HG03460 (cell line): ENCODE measurements around the gene SMARCC2.

Experiments
- ATAC-seq: cut with Tn5 transposase; IDR thresholded peaks from one replicate; pipeline ENCODE4 v1.9.1; 2021; ENCODE audit not compliant: unreplicated experiment

Gene SMARCC2

DNA sequence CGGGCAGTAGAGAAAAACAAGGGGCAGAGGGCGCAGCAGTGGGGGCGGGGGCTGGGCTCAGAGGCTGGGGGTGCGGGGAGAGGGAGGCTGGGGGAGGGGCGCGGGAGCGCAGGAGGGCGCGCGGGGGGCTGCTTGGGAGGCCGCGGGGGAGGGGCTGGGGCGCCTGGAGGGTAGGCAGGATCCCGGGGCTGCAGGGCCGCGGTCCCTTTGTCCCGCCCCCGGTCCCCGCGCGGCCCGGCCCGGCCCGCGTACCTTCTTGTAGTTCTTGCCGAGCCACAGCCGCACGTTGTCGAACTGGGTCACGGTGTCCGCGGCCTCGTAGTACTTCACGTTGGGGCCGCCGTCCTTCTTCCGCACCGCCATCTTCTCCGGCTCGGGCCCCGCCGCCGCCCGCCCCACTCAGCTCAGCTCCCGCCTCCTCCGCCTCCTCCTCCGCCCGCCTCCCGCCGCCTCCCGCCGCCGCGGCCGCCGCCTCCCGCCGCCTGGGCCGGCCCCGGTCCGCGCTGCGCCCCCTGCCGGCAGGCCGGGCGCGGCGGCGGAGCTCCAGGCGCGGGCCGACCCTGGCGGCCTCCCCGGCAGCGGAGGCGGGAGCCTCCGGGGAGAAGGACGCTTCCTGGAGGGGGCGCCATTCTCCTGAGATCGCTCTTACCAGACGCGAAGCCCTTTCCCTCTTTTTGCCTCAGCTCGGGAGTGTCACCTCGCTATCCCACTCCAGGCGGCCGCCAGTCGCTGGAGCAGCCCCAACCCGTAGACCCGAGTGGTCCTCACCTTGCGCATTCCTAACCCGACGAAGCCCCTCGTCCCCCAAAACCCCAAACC lies at the start of gene SMARCC2:
SMARCC2 (minus strand) TSS at position 385 of the 819 bp plus-strand sequence; CDS start at position 363, 22 bp downstream.
- ATAC-seq: peak; percentile 65

DNA sequence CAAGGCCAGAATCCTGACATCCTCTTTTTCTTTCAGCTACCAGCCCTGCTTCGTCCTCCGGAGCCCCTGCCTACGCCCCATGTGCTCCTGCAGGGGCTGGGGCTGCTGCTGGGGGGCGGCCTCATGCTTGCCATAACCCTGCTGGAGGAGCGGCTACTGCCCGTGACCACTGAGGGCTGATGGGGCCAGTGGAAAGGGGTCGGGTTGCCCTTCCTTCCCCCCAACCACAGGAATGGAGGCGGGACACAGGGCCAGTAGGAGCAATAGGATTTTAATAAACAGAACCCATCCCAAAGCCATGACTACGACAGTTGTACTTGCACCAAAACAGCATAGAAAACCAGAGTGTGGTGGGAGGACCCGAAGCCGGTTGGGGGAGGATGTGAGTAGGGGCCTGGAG lies 48.3 kb upstream of the SMARCC2 start:
- ATAC-seq: no peak

DNA sequence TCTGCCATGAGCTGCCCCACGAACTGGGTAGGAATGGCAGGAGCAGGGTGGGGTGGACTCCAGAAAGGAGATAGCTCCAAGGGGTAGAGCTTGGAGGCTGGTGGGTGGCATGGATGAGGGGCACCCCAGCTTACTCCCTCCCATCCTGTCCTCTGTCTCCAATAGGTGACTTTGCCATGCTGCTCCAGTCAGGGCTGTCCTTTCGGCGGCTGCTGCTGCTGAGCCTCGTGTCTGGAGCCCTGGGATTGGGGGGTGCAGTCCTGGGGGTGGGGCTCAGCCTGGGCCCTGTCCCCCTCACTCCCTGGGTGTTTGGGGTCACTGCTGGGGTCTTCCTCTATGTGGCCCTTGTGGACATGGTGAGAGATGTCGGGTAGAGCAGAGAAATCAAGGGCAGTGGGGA lies 47.7 kb upstream of the SMARCC2 start:
- ATAC-seq: no peak

DNA sequence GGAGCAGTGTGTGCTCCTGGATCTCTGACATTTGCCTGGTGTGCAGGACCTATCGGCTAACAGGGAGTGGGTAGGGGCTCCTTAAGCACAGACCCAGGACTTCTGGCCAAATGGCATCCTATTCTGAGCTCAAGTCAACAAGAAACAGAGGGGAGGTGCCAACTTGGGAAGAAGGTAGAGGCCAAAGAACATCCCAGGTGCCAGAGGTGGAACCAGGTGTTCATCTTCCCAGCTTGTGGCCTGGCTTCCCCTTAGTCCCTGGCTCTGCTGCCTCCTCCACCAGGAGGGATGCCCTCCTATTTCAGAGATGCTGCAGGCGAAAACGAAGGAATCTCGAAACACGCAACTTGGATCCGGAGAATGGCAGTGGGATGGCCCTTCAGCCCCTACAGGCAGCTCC lies 46.8 kb upstream of the SMARCC2 start:
- no peak for ATAC-seq

DNA sequence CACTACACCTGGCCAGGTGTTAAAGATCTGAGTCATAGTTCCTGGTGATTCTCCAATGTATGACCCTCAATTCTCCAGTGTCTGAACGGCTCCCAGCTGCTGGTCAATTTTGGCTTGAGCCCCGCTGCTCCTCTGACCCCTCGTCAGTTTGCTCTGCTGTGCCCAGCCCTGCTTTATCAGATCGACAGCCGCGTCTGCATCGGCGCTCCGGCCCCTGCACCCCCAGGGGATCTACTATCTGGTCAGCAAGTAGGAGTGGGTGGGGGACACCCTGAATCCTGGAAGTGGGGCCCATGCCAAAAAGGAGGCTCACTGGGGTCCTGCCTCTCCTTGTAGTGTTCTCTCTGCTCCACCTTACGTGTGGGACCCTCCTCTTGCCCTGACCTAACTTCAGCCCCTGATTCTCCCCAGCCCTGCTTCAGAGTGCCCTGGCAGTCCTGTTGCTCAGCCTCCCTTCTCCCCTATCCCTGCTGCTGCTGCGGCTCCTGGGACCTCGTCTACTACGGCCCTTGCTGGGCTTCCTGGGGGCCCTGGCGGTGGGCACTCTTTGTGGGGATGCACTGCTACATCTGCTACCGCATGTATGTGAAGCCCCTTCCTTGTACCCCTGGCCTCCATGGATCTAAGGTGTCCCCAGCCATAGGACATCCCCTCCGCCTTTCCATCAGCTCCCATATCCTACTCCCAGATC lies 45.6 kb upstream of the SMARCC2 start:
- ATAC-seq: no peak

DNA sequence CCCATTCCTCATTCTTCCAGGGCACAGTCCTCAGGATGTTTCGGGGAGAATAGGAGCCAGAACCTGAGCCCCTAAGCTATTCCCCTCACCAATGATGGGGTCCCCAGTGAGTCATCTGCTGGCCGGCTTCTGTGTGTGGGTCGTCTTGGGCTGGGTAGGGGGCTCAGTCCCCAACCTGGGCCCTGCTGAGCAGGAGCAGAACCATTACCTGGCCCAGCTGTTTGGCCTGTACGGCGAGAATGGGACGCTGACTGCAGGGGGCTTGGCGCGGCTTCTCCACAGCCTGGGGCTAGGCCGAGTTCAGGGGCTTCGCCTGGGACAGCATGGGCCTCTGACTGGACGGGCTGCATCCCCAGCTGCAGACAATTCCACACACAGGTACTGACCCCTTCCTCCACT lies 41.9 kb upstream of the SMARCC2 start:
- no peak for ATAC-seq

DNA sequence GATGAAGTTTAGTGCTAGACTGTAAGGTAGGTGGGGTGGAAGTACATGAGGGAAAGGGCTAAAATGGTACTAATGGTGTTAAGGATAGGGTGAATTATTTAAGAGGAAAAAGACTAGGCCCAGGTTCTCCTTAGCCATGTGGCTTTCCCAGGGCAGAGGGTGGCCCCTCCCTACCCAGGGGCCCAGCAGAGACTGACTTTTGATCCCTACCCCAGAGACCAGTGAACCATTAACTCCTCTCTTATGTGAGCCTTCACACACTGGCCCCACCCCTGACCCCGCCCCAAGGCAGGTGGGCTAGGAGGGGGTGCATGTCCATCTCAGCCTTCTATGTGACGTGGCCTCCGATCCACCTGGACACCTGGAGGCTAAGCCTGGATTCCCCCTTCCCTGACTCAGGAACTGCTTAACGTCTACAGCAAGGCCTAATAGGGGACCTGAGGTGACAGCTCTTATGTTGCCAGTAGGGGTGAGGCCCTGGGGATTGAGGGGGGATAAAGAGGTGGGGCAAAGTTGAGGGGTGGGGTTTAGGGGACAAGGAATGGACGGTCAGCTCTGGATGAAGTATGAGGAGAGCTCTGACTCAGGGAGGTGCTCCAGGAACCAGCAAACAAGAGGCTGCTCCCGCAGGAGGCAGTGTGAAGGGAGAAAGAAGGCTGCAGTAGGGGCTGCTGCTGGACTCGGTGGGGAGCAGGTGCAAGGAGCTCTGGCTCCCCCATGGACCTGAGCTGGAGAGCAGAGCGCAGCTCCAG lies 41.3 kb upstream of the SMARCC2 start:
- no peak for ATAC-seq

DNA sequence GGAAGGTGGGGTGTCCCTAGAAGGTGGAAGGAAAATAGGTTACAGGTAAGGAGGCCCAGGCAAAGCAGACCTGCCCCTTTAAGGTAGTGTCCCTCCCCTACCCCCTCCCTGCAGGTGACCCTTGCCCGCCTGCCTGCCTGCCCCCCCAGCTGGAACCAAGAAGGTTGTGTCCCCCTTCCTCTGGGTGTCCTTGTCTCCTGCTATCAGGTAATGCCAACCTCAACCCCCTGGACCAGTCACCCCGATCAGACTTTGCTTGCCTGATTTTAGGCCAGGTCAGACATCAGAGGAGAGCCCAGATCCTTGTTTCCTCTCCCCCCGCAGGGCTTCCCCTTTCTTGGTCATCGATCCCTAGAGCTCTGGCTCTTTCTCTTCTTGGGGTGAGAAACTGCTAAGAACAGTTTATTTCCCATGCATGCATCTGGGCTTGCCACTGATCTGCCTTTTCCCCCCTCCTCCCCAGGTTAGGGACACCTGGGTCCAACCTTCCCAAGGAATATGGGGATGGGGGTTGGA lies 40.7 kb upstream of the SMARCC2 start, which contains the start of gene SLC39A5:
SLC39A5 (plus strand) TSS at position 136 of the 516 bp plus-strand sequence. CDS start 1,224 bp downstream, outside the sequence.
- no peak for ATAC-seq

DNA sequence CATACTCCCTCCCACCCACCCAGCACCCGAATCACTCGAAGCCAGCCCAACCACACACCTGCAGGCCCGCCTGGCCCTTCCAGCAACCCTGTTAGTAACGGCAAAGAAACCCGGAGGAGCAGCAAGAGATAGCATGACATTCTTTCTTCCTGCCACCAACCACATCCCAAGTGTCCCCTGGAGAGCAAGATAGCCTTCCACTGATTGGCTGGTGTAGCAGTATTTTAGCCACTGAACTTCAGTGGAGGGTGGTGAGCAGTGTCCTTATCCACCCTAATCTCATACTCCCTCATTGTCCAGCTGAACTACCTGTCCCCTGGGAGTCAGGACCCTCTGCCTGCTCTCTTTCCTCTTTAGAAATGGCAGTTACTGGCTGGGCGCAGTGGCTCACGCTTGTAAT lies 39.8 kb upstream of the SMARCC2 start:
- ATAC-seq: no peak

DNA sequence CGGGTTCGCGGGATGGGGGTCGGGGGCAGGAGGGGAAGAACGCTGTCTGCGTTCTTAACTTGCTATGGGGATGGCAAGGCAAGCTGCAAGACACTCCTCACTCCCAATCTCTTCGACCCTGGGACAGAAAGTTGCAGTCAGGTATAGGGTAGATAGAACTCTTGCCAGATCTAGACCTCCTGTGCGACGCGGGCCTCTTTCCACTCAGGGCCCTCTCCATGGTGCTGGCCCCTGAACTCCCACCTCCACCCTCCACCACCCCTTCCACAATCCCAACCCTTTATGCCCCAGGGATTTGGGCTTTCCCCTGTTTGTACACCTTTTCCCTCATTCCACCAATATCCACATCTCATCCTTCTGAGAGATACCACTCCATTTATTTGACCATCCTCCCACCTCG lies 35.7 kb upstream of the SMARCC2 start:
- no peak for ATAC-seq

DNA sequence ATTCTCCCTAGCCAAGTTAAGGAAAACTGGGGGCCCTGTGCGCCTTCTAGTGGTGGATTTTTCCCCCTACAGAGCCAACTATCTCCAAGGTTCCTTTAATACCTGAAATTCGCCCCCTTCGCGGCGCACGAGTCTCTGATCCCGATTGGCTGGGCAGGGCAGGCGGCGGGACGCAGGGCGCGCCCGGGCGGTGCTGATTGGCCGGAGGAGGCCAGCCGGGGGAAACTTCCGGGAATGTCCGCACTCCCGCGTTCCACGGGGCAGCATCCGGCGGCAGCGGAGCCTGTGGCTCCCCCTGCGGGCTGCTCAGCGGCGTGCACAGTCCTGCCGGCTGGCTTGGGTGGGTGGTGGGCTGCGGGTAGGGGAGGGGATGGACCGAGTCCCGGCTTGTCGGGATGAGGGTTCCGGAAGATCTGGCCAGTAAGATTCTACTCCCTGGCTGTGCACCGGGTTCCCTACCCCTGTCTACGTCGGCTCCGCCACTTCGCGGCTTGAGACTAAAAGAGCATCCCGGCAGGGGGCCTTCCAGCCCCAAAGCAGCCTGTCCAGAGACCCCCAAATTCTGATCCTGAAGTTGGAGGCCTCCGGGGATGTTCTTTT lies 34.9 kb upstream of the SMARCC2 start, which contains the start of gene NABP2:
NABP2 (plus strand) TSS at position 241 of the 600 bp plus-strand sequence. CDS start 515 bp downstream, outside the sequence.
- peak; percentile 64 for ATAC-seq

DNA sequence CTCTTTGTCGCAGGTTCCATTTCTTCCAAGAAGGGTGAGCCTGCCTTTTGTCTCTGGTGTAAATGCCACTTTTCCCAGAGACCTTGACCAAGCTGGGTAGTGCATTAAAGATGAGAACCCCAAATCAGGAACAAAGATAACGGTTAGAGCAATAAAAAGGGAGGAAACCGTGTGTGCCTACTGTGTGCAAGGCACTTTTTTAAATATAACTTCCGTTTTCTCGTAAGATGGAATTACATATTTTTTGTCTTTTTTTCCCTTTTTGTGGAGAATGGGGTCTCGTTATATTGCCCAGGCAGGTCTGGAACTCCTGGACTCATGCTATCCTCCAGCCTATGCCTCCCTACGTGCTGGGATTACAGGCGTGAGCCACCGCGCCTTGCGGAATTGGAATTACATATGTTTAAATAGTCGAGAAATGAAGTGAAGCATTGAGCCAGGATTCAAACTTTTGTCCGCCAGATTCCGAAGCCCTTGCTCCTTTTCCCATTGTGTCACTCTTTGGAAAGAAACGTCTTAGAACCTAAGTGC lies 34.4 kb upstream of the SMARCC2 start:
- no peak for ATAC-seq

DNA sequence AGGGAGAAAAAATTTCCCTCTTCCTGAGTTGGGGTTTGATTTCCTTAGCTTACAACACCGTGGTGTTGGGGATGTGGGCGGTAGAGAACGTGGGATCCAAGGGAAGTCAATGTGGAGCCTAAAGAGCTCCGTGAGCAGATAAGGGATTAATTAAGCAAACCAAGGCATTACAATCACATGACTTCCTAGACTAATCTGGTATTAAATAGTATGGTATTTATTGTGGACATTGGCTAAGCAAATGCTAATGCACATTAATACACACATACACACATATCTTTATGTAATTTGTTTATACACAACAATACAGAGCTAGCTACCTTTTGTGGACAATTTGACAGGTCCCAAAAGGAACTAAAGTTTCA lies 33.2 kb upstream of the SMARCC2 start:
- ATAC-seq: no peak

DNA sequence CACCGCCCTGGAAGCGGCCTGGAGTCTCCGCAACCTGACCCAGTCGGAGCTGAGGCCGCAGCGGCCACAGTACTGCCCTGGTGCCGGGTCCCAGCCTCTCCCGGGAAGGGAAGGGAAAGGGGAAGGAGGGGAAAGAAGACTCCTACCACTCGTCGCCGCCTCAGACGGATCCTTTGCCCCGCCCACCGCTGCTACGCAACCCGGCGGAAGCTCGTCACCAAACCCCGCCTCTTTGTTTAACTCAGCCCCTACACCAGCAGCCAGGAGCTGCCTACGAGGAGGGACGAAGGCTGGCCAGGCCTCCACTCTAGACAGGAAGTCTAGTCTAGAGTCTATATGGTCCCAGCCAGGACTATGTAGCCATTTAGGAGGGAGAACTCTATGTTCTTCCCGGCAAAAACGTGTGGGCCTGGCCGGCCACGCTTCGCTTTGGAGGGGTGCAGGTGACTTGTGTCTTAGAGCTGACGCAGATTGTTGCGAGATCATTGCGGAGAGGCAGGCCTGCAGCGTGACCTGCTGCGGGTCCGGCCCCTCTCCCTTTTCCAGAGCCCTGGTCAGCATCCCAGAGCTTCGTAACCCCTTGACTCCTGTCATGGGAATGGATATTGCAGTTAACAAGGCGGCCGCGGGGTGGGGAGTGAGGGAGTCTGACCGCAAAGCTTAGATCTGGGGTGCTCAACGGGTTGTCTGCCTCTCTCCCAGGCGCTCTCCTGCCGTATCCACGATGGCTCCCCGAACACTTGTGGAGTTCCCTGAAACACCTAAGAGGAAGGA lies 32.7 kb upstream of the SMARCC2 start, which contains the start of gene RNF41:
RNF41 (minus strand) TSS at position 166 of the 774 bp plus-strand sequence. CDS start 7,875 bp downstream, outside the sequence.
- peak; percentile 74 for ATAC-seq

DNA sequence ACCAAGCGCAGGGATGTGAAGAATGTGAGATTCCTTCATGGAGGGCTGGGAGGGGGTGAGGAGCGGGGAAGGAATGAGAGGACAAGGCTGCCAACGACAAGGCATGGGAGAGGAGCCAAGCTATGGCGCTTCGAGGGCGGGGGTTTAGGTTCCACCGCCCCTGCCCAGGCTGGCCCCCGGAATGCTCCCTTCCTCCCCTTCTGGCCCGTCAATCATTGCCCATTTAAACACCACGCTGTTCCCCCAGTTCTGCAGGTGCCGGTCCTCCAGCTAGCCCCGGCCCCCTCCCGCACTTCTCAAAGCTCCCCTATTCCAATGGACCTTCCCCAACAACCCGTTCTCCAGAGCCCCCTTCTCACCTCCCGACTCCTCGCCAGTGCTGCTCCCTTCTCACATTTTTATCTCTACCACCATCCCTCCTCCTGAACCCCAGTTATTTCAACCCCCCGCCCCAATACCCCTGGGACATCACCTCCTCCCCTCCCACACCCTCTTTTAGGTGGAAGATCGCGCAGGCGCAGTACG lies 32.0 kb upstream of the SMARCC2 start:
- ATAC-seq: peak; percentile 16

DNA sequence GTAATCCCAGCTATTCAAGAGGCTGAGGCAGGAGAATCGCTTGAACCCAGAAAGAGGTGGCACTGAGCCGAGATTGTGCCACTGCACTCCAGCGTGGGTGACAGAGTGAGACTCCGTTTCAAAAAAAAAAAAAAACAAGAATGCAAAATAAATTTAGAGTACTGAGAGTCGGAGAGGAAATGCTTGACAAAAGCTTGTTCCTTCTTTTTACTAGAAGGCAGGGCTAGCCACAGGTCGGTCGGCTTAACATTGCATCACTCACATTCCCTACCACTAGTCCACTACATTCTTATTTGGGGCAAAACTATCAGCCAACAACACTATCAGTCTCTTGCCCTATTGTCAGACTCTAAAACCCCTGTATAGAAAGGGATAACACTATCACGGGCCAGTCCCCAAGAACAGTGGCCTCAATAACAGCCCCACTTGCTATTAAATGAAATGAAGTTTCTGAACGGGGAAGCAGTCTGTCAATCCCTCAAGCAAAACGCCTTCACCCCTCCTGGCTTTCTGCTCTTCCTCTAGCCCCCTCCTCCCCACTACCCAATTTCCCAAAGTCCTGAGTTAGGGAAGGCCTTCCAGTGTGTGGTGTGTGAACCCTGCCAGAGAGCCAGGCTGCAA lies 31.4 kb upstream of the SMARCC2 start:
- no peak for ATAC-seq

DNA sequence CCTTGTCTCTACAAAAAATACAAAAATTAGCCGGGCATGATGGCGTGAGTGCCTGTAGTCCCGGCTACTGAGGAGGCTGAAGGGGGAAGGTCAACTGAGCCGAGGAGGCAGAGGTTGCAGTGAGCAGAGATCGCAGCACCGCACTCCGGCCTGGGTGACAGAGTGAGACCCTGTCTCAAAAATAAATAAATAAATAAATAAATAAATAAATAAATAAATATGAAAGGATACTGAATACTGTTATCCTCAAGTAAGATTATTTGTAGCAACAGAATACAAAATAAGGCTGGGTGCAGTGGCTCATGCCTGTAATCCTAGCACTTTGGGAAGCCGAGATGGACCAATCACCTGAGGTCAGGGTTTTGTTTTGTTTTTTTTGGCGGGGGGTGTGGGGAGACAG lies 30.6 kb upstream of the SMARCC2 start:
- no peak for ATAC-seq

DNA sequence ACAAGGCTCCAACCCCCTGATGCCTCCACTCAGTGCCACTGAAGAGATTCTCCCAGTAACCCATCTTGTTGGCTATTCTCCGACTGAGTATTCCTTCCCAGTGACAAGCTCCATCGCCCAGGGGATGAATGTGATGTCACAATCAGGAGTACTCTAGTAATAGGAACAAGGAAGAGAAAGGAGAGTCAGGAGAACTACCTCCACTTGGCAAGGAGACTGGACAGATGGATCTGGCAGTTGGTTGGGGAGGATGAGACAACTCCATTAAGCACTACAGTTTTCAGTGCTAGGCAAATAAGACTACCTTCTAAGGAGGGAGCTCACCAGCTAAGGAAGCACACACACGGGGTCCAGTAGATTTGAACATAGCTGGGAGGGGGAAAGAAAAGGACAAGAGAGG lies 27.2 kb upstream of the SMARCC2 start:
- ATAC-seq: no peak

DNA sequence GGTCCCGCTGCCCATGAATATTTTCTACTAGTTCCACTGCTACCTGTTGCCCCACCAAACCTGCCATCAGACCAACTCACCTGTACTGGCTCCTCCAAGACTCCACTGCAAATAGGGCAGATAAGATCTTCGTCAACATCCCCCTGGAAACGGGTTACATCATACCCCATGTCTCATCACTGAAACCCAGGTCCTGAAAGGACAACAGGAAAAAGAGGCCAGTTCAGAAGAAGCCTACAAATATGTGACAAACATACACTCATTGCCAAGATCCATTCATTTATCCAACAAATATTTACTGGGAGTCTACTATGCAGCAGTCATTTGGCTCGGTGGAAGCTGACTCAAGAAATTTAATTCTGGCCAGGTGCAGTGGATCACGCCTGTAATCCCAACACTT lies 24.6 kb upstream of the SMARCC2 start:
- no peak for ATAC-seq
